LHCN-M2 (cell line): Measurements from ENCODE around the gene GOLGA6L10. TPM values are rescaled to one million over a fixed set of nuclear protein-coding genes. Genes with fewer than 3 reads are reported as not detected.
"Not testable (repeated sequence)": the region's sequence is repeated elsewhere in the genome, so short reads cannot be mapped to it uniquely, and the experiment has no call there.

Experiments
- DNase-seq: peaks from one replicate; pipeline ENCODE4 v3.0.0-alpha.2; 2012; ENCODE audit warnings: low read depth
- polyA plus RNA-seq: library from polyadenylated mRNA; unstranded; fragments of >200 nt; gene quantifications from one replicate; pipeline ENCODE4 v1.2.1, GENCODE V29; 2012; ENCODE audit warnings: missing spikeins
- total RNA-seq: library from RNA; depleted of rRNA; stranded (reverse); fragments of >200 nt; gene quantifications from 2 replicates; pipeline ENCODE4 v1.2.3, GENCODE V29; 2014; rRNA removed

The GOLGA6L10 gene
- 0.77 and 0.80 TPM in 2 replicates for total RNA-seq
- 0.34 TPM for polyA plus RNA-seq

- not testable (repeated sequence) for DNase-seq
Observed at GRCh38 chr15:82349375-82349774, at the start of gene GOLGA6L10. TSS of gene GOLGA6L10 (minus strand) at chr15:82349475. CDS start at chr15:82349375, 100 bp downstream.

GRCh38 chr15:82398785-82399184, 49.5 kb upstream of the GOLGA6L10 start:
- no peak for DNase-seq

GRCh38 chr15:82397817-82398216, 48.5 kb upstream of the GOLGA6L10 start:
- no peak for DNase-seq

- DNase-seq, result not testable (repeated sequence)
Observed at GRCh38 chr15:82395788-82396187, 46.5 kb upstream of the GOLGA6L10 start.

- peak; percentile 70 for DNase-seq
Observed at GRCh38 chr15:82393671-82394070, 44.4 kb upstream of the GOLGA6L10 start.

- DNase-seq, result not testable (repeated sequence)
Observed at GRCh38 chr15:82392077-82392476, 42.8 kb upstream of the GOLGA6L10 start.

- not testable (repeated sequence) for DNase-seq
Observed at GRCh38 chr15:82390152-82390551, 40.9 kb upstream of the GOLGA6L10 start.

- not testable (repeated sequence) for DNase-seq
Observed at GRCh38 chr15:82387209-82387608, 37.9 kb upstream of the GOLGA6L10 start.

- not testable (repeated sequence) for DNase-seq
Observed at GRCh38 chr15:82381330-82381955, 32.2 kb upstream of the GOLGA6L10 start.

GRCh38 chr15:82379552-82379951, 30.3 kb upstream of the GOLGA6L10 start:
- not testable (repeated sequence) for DNase-seq

- not testable (repeated sequence) for DNase-seq
Observed at GRCh38 chr15:82373661-82374060, 24.4 kb upstream of the GOLGA6L10 start.

GRCh38 chr15:82371656-82372055, 22.4 kb upstream of the GOLGA6L10 start:
- no peak for DNase-seq

- not testable (repeated sequence) for DNase-seq
Observed at GRCh38 chr15:82367790-82368189, 18.5 kb upstream of the GOLGA6L10 start.

GRCh38 chr15:82365692-82366323, 16.5 kb upstream of the GOLGA6L10 start:
- not testable (repeated sequence) for DNase-seq

GRCh38 chr15:82364548-82364947, 15.3 kb upstream of the GOLGA6L10 start:
- not testable (repeated sequence) for DNase-seq

GRCh38 chr15:82362790-82363189, 13.5 kb upstream of the GOLGA6L10 start:
- DNase-seq, result not testable (repeated sequence)

GRCh38 chr15:82360618-82361017, 11.3 kb upstream of the GOLGA6L10 start:
- not testable (repeated sequence) for DNase-seq

GRCh38 chr15:82355055-82355454, 5.8 kb upstream of the GOLGA6L10 start:
- DNase-seq, result not testable (repeated sequence)

- DNase-seq, result not testable (repeated sequence)
Observed at GRCh38 chr15:82354546-82354945, 5.3 kb upstream of the GOLGA6L10 start.

- DNase-seq, result not testable (repeated sequence)
Observed at GRCh38 chr15:82347645-82348044, 1.6 kb downstream of the GOLGA6L10 start.

GRCh38 chr15:82345176-82345575, 4.1 kb downstream of the GOLGA6L10 start:
- DNase-seq, result not testable (repeated sequence)

- not testable (repeated sequence) for DNase-seq
Observed at GRCh38 chr15:82344421-82344820, 4.9 kb downstream of the GOLGA6L10 start.

GRCh38 chr15:82343851-82344250, 5.4 kb downstream of the GOLGA6L10 start:
- not testable (repeated sequence) for DNase-seq
